Small intestine (tissue), 7 donors: ENCODE data around the gene DCTD. TPM values are rescaled to one million over a fixed set of nuclear protein-coding genes. Genes with fewer than 3 reads are reported as not detected.

ENCODE experiments used
- DNase-seq, 2 donors: peaks; one replicate each; pipeline versions ENCODE4 v3.0.0 to v3.0.0-alpha.2; 2013
- FAIRE-seq: peaks from 2 replicates; lab custom pipeline; 2012; peaks lifted over from hg19 to GRCh38; lab: Jason Lieb, UNC
- H3K27ac ChIP-seq, 3 donors: one replicate each; pipeline ENCODE4 v1.5.1; 2013; ENCODE audit warnings: low read length in 2 of 3, mild to moderate bottlenecking in 2 of 3, control low read depth in 1 of 3, inconsistent platforms in 1 of 3, low read depth in 1 of 3, moderate library complexity in 1 of 3
- H3K27me3 ChIP-seq, 3 donors: one replicate each; pipeline ENCODE4 v1.6.1; 2013; ENCODE audit warnings: low read length in 3 of 3, inconsistent platforms in 1 of 3; ENCODE audit not compliant: control insufficient read depth in 3 of 3, insufficient read depth in 3 of 3
- H3K36me3 ChIP-seq, 3 donors: one replicate each; pipeline ENCODE4 v1.6.1; 2013; ENCODE audit warnings: low read length in 3 of 3, inconsistent platforms in 1 of 3, low read depth in 1 of 3, mild to moderate bottlenecking in 1 of 3, moderate library complexity in 1 of 3; ENCODE audit not compliant: control insufficient read depth in 3 of 3, insufficient read depth in 2 of 3
- H3K4me1 ChIP-seq, 3 donors: one replicate each; pipeline ENCODE4 v1.6.1; 2013; ENCODE audit warnings: low read length in 2 of 3, inconsistent platforms in 1 of 3, low read depth in 1 of 3, mild to moderate bottlenecking in 1 of 3, moderate library complexity in 1 of 3; ENCODE audit not compliant: control insufficient read depth in 3 of 3, insufficient read depth in 2 of 3
- H3K4me3 ChIP-seq, 3 donors: one replicate each; pipeline ENCODE4 v1.5.1; 2013; ENCODE audit warnings: low read length in 3 of 3, control low read depth in 1 of 3, inconsistent platforms in 1 of 3, low read depth in 1 of 3, mild to moderate bottlenecking in 1 of 3, moderate library complexity in 1 of 3
- H3K9me3 ChIP-seq, 2 donors: one replicate each; pipeline ENCODE4 v1.6.1; 2013; ENCODE audit warnings: low read depth in 1 of 2, low read length in 1 of 2; ENCODE audit not compliant: control insufficient read depth in 2 of 2, insufficient read depth in 1 of 2
- WGBS, 3 donors: extraction: QIAGEN DNeasy Blood & Tissue Kit; methylation state at CpG; one replicate each; pipeline ENCODE4 v1.1.7; 2013; 5-methylcytosine and 5-hydroxymethylcytosine counted together
- polyA plus RNA-seq, 4 donors: library from polyadenylated mRNA; stranded (reverse) in 3 of 4; unstranded in 1 of 4; fragments of 200-250 nt in 3 of 4; fragments of 120-200 nt in 1 of 4; gene quantifications; one replicate each; pipeline versions ENCODE4 v1.2.1 to v1.2.3, GENCODE V29; 2013
- donor health status: healthy with polysubstance abuse.
- donor health status: control.
- donor health status: control.
- donor health status: Bipolar disorder and iron deficiency.
- donor health status: healthy.

DCTD gene
- polyA plus RNA-seq, 4 donors = 17.9 to 82.3 (median 47.5) TPM

DNA sequence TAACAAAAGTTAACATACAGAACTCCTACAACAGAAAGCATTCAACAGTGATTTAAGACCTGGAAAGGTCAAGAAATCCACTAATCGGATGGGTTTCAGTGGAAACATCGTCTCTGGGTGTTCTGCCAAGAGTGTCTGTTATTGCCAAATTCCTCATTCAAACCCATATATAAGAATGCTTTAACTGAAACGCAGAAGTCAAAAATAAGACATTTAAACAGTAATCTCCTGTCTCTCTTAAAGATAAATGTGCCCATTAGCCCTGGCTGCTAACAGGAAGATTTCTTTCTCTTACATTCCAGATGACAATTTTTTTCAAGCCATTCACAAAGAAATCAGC, 31.5 kb downstream of the DCTD start:
- Histone ChIP-seq H3K36me3 (peaks cover 8 to 52% (median 15%) of the 10 kb centered on the region in 3 donors), H3K9me3 (peaks cover 0 to 9% of the 10 kb centered on the region in 2 donors), H3K27me3 (no peaks in the 10 kb centered on the region), H3K27ac (no peak overlapping the region), H3K4me3 (no peak overlapping the region), H3K4me1 (peaks cover 0 to 8% (median 0%) of the 10 kb centered on the region in 3 donors)
- no peak for DNase-seq
- WGBS, 3 donors = 81 to 95% (median 89%) methylated on average over 3 of the region's 3 CpGs
- no peak for FAIRE-seq

DNA sequence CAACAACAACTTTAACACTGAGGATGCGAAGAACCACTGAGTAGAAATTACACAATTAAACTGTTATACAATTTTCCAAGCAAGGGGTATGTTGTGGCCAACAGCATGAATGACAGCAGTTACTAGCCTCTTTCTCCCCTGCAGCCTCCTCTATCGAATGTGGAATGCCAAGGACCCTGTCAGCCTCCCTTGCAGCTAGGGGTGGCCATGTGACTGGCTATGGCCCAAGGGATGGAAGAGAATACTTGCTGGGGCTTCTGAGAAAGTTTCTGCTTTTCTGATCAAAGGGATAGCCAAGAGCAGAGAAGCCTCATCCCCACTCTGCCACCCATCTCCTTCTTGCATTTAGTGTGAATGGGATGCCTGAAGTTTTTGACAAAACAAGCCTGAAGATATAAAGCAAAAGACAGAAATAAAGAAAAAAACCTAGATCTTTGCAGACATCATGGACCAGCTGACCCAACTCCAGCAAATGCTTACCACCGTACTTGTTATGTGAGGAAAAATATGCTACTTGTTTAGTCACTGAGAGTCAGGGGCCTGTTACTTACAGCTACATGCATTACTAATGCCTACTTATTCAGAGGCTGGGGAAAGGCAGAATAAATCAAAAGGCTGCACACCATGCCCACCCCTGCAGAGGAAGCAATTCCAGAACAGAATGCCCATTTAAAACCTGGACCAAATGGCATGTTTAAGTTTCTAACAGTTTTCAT, 32.0 kb downstream of the DCTD start:
- no peak overlapping the region for H3K4me3 ChIP-seq
- 90 to 100% (median 94%) methylated on average over 3 of the region's 3 CpGs for WGBS, 3 donors

DNA sequence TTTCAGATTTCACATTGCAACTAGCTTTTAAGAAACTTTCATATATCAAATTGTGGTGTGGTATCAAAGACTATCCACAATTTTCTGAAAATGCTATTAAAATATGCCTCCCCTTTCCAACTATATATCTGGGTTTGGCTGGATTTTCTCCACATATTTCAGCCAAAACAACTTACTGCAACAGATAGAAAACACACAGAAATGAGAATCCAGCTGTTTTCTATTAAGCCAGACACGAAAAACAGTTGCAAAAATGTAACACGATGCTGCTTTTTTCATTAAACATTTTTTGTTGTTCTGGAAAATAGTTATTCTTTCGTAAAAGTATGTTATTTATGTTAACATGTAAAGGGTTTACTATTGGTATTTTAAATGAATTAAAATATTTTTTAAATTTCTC, 33.1 kb downstream of the DCTD start:
- H3K27ac ChIP-seq = no peak overlapping the region
- no peak overlapping the region for H3K4me3 ChIP-seq
- peaks cover 0 to 9% of the 10 kb centered on the region in 2 donors for H3K9me3 ChIP-seq
- DNase-seq (no peak), FAIRE-seq (peak; percentile 84)
- H3K36me3 ChIP-seq = peaks cover 5 to 44% (median 9%) of the 10 kb centered on the region in 3 donors
- peaks cover 0 to 17% (median 0%) of the 10 kb centered on the region in 3 donors for H3K4me1 ChIP-seq
- H3K27me3 ChIP-seq = no peaks in the 10 kb centered on the region
- WGBS, 3 donors = 80 to 94% (median 93%) methylated on average over 3 of the region's 3 CpGs

More for the DNA sequence above, 32.0 kb downstream of the DCTD start:
- Histone ChIP-seq H3K27ac (no peak overlapping the region), H3K27me3 (no peaks in the 10 kb centered on the region), H3K4me1 (peaks cover 0 to 13% (median 0%) of the 10 kb centered on the region in 3 donors), H3K9me3 (peaks cover 0 to 9% of the 10 kb centered on the region in 2 donors), H3K36me3 (peaks cover 5 to 51% (median 9%) of the 10 kb centered on the region in 3 donors)
- DNase-seq = no peak
- no peak for FAIRE-seq

DNA sequence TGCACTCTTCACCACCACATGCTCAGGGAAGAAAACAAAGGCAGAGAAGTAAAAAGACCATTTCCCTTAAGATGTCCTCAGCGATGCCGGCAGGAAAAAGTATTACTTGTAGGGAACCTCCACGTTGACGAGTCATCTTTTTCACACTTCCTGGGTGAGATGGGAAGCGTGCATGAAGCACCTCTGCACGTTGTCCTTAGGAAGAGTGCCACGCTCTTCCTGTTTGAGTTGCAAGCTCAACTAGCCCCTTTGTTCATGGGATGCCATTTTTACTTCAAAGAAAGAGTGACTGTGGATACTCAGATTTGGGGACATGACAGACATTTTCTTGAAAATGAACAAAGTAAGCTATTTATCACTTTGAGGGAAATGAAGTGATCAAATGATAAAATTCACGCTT, 33.8 kb downstream of the DCTD start:
- no peak for DNase-seq
- Histone ChIP-seq H3K9me3 (peaks cover 0 to 9% of the 10 kb centered on the region in 2 donors), H3K4me3 (no peak overlapping the region), H3K27me3 (no peaks in the 10 kb centered on the region), H3K36me3 (peaks cover 0 to 43% (median 6%) of the 10 kb centered on the region in 3 donors), H3K27ac (no peak overlapping the region), H3K4me1 (peaks cover 0 to 17% (median 0%) of the 10 kb centered on the region in 3 donors)
- 91 to 99% (median 97%) methylated on average over 8 of the region's 8 CpGs for WGBS, 3 donors
- no peak for FAIRE-seq

DNA sequence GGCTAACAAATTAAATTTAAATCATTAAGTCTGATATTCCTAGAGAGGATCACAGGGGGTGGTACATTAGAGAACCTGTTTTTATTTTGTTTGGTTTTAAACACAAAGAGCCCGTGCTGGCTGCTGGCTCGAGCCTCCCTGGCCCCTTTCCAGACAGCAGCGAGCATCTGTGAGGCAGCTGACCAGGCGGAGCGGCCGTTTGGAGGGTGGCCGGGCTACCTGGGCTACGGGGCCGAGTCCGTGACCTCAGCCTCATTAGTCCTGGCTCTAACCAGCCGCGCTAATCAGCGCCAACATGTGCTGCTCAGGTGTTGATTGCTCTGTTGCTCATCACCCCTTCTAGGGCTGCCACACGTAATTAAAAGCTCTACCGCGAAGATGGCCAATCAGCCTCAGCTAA, 35.3 kb downstream of the DCTD start:
- peaks cover 0 to 17% (median 0%) of the 10 kb centered on the region in 3 donors for H3K4me1 ChIP-seq
- 68 to 83% (median 77%) methylated on average over 16 of the region's 16 CpGs for whole genome bisulfite sequencing, 3 donors
- peaks cover 0 to 9% of the 10 kb centered on the region in 2 donors for H3K9me3 ChIP-seq
- peaks cover 0 to 34% (median 5%) of the 10 kb centered on the region in 3 donors for H3K36me3 ChIP-seq
- H3K27me3 ChIP-seq = no peaks in the 10 kb centered on the region
- H3K27ac ChIP-seq = no peak overlapping the region
- no peak overlapping the region for H3K4me3 ChIP-seq
- FAIRE-seq (no peak), DNase-seq (no peak)

DNA sequence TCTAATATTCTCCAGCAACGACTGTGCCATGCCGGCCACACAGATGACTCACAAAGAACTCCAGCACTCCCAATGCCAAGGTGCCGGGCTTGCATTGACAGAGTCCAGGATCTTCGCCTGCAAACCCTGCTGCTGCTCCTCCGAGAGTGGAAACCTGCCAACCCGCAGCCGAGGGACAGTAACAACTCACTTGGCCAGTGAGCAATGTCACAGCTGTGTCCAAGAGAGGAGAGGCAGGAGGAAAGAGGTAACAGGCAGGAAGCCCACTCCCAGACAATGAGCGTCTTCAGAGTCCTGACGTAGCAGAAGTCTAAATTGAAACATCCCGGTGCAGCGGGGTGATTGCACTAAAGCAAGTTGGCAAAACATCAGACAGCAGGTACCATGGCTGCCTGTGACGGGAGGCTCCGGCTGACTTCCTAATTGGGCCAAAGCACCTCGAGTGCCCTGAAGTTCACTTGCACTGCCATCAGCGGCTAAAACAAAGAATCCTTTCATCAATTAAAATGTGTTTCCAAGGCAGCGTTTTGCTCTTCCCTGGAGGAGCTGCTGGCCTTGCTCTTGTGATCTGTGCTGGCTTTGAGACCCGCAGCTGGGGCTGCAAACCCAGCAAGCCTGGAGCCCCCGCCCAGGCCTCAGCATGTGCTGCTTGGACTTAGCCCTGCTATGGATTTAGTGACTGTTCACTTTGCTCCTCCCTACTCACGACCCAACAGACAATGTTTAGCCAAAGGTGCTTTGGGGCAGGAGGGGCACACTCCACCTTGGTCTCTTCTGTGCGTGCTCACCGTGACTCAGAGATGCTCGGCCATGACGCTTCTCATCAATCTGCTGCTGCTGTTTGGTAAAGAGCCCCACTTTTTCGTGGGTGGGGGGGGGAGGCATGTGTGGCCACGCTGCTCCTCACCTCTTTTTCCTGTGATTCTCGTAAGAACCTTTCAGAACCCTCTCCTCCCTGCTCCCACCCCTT, 36.5 kb downstream of the DCTD start:
- Histone ChIP-seq H3K27me3 (no peaks in the 10 kb centered on the region), H3K36me3 (peaks cover 0 to 40% (median 0%) of the 10 kb centered on the region in 3 donors), H3K27ac (no peak overlapping the region), H3K4me1 (peaks cover 0 to 17% (median 0%) of the 10 kb centered on the region in 3 donors), H3K4me3 (no peak overlapping the region), H3K9me3 (peaks cover 0 to 9% of the 10 kb centered on the region in 2 donors)
- DNase-seq (peak; percentile 57 to 85), FAIRE-seq (no peak)
- WGBS, 3 donors = 23 to 69% (median 44%) methylated on average over 26 of the region's 26 CpGs

DNA sequence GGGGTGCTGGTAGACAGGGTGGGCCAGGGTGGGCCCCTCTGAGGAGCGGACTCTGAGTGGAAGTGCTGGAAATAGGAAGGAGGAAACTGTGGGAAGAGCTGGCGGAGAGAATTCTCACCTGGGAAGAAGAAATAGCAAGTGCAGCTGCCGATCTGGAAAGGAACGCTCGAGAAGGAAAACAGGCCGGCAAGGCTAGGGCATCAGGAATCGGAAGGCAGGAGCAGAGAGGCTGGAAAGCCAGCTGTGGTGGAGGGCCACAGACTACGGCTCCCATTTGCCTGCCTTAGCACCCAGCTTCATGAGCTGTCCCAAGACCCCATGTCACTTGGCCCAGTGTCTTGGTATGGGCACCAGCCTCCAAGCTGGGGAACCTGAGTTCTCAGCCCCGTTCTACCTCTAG, 37.3 kb downstream of the DCTD start:
- Histone ChIP-seq H3K4me3 (no peak overlapping the region), H3K36me3 (peaks cover 0 to 44% (median 0%) of the 10 kb centered on the region in 3 donors), H3K27me3 (no peaks in the 10 kb centered on the region), H3K9me3 (peaks cover 0 to 5% of the 10 kb centered on the region in 2 donors), H3K4me1 (peaks cover 0 to 17% (median 0%) of the 10 kb centered on the region in 3 donors), H3K27ac (no peak overlapping the region)
- FAIRE-seq = no peak
- DNase-seq = peak in 1 of 2 donors; percentile 8
- 51 to 92% (median 58%) methylated on average over 9 of the region's 9 CpGs for WGBS, 3 donors
